ENCODE results near the gene RNU6-7.

GRCh38 chr14:32190673-32191072, 11.2 kb upstream of the RNU6-7 start:
- TF ChIP-seq CTCF (IDR thresholded peaks at IDR 0.05 in 2 of 3, conservative IDR thresholded peaks at IDR 0.05 in 1 of 3; ENCODE audit: control insufficient read depth in 2 of 3, extremely low read depth in 1 of 3, insufficient read depth in 1 of 3, low read depth in 3 of 3, low read length in 3 of 3) (no peak), CREB1 (IDR thresholded peaks at IDR 0.05; ENCODE audit: low read depth) (no peak)

All from GM12878 (cell line).